Right renal pelvis (tissue), 4 donors: ENCODE results near the gene PCED1B. TPM values are rescaled to one million over a fixed set of nuclear protein-coding genes. Genes with fewer than 3 reads are reported as not detected.
A peak's percentile ranks its signal among the peaks of the same experiment; 100 is the strongest.

Experiments used
- DNase-seq, 4 donors: peaks; one replicate each; pipeline ENCODE4 v3.0.0-alpha.2; 2013; ENCODE audit warnings: low read depth in 4 of 4, low spot score in 3 of 4, missing footprints in 1 of 4
- polyA plus RNA-seq, 4 donors: library from polyadenylated mRNA; unstranded; fragments of 120-200 nt; gene quantifications; one replicate each; pipeline ENCODE4 v1.2.1, GENCODE V29; 2013; ENCODE audit not compliant: insufficient read length in 4 of 4

Gene PCED1B
- polyA plus RNA-seq, 4 donors = 4.0 to 5.3 (median 4.4) TPM

DNA sequence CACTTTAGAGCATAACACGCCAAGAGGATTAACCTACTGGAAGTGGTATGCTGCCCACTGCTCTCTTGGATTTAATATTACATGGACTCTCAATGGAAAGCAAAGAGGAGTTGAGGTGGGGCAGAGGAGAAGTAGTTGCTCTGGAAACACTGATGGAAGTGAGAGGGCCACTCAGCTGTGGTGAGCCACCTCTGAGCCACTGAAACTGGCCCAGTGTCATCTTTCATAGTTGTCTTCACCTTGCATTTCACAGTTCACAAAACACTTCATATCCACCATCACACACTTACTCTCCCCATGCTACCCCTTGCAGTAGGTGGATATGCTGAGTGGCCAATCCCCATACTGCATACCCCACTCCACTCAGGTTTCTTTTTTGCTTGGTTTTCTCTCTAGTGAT is 12.2 kb upstream of the PCED1B start:
- DNase-seq = no peak

DNA sequence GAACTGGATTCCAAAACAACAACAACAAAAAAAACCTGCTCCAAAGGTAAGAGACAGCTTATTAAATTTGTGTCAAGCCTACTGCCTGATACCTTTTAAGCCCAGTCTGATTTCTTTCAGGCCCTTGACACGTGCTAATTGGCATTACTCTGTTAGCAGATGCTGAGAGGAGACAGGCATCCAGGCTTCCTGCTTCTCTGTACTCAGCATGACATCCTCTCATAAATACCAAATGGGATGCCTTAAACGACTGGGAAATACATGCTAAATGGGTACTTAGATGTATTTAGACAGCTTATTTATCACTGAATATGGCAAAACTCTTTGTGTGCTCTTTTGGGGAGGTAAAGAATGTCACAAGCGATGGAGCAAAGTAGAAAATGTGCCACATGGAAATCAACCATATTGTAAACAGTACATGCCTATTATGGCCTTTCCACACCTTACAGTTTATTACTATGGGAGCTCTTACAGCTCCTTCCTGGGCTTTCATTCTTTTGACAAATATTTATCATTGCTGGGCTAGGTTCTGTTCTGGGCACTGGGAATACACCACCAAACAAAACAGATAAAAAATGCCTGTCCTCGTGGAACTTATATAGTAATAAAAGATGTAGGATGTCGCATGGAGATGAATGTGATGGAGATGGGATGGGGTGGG is 11.5 kb upstream of the PCED1B start:
- DNase-seq = no peak

DNA sequence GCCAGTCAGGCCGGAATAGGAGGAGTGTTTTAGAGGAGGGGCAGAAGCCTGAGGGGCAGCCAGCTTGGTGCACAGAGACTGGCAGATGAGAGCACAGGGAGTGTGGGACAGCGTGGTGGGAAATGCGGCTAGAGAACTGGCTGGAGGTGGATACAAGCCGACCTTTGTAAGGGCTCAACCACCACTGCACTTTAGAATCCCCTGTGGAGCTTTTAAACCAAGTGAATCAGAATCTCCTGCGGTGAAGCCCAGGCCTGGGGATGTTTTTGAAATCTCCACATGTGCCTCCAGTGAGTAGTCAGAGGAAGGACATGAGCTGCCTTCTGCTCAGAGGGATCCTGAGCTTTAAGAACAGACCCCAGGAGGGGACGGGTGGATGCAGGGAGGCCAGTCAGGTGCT is 10.9 kb upstream of the PCED1B start:
- DNase-seq = no peak

DNA sequence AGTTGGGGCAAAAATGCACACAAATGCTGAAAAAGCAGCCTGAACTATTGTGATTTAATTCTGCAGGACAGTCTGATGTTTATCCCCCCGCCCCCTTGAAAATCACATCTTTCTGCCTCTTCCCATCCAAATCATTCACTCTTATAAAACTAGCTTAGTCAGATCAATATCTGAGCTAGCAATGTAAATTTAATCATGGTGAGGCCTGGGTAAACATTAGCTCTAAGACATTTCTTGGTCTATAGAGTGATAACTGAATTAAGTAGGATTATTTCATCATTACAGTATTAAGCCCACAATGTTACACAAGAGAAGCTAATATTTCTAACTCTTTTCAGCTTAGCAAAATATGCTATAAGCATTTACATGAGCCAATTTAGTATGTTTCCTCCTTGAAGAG is 9.1 kb upstream of the PCED1B start:
- no peak for DNase-seq

DNA sequence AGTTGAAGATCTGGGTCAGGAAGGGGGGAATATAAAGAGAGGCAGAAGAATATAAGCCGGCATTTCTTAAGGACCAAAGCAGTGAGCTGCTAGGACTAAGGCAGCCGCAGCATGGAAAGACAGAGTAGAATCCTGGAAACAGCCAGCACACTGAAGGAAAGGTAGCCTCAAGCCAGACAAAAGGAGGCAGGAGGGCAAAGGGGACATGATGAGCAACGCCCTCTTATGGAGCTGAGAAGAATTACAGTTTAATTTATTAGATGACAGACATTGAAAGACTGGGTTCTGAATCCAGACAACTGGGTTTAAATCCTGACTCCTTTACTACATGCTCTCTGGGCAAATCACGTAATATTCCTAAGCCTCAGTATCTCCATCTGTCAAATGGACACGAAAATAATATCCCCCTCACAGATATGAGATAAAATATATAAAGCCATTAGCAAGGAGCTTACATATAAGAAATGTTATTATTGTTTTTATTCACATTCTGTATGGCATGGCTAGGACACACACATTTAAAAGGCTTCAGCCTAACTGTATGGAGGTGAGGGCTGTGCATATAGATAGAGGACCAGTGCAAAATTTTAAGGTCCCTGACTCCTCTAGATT is 8.1 kb upstream of the PCED1B start:
- no peak for DNase-seq

DNA sequence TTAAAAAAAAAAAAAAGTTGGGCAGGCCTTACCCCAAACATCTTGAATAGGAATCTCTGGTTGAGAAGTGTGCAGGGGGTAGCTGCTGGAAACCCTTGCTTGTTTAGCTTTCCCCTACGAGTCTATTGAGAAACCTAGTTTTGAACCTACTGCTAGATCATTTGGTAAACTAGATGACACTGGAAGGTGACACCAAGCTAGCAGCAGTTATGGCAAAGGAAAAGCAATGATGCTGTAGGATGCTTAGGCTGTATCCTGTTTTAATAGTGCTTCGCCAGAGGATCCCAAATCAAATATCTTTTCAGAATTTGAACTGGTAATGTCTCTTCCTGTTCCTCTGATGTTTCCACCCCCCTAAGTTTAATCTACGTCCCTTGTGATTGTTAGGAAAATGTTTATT is 5.5 kb upstream of the PCED1B start:
- DNase-seq = no peak

DNA sequence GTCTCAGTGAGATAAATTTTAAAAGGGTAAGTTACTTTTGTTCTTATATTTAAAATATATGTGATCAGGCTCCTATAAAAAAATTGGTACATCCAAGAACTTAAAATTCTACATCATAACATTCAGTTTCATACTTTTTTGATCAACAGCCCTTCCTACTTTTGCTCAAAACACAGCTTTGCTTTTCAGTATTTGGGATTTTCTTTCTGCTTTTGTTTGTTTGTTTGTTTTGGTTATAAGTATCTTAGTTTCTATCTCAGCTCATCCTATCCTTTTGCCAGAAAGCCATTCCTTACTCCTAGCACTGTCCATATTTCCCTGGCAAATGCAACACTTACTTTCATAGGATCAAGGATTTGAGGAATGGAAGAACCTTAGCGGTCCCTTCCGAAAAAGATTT is 4.7 kb upstream of the PCED1B start:
- DNase-seq = no peak

DNA sequence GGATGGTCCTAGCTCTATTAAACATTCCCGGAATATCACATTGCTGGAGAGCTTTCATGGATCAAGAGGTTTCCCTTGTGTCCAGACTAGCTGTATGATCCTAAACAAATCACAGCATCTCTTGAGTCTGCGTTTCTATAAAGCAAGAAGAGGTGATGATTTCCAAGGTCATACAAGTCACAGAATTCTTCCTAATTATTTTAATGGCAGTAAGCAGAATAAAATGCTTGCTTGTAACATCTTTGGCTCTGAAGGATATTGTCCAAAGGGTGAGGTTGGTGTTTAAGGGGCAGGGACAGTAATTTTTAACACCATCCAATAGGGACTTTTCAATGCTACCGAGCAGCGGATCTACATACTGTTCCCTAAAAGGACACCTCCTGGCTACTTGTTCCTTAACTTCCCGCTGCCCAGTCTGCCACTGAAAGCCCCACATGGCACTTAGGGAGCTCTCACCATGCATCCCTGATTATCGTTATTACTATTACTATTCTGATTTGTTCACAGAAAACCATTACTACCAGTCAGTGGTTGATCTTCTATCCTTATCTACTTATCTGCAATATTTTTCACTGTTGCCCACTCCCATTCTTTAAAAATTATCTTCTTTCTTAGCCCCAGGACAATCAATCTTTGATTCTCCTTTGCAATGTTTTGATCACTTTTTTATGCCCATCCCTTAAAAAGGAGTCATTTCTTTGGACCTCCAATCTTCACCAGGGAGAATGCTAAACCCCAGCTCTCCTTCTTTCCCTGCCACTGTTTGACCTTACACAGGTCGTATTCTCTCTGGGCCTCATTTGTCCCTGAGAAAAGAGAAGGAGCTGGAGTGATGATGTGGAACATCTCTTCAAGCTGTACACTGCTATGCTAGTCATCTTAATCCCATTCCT is 4.0 kb upstream of the PCED1B start:
- DNase-seq = no peak

DNA sequence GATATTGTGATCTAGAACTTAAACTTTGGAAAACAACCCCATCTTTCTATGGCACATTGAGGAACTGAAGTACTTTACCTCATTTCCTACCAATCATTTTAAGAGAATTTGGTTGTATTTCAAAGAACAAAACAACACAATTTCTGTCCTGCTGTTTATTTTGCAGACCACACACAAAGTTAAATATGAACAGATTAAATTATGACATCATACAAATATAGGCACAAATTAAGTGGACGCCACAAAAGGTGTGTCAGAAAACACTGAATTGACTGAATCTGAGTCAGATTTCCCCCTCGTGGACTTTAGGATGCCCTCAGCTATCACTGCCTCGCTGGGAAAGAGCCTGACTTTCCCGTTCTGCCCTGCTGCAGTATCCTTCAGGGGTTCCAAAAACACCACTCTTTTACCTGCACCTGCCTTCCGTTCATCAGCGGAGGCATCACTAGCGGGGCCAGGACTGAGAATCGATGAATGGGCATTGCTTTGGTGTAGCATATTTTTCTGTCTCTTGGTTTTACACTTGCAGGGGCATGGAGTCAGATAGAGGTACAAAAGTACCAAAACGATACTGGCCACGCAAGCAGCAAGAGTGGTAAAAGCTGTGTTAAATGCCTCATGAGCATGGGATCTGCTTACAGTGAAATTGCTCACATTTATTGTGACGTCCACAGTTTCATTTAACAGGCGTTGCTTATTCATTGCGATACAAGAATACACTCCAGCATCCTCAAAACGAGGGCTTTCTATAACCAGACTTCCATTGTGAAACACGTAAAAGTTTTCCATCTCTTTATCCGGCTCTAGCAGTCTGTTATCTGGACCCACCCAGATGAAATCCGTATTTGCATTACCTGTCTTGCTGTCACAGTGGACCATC is 2.0 kb upstream of the PCED1B start:
- no peak for DNase-seq

DNA sequence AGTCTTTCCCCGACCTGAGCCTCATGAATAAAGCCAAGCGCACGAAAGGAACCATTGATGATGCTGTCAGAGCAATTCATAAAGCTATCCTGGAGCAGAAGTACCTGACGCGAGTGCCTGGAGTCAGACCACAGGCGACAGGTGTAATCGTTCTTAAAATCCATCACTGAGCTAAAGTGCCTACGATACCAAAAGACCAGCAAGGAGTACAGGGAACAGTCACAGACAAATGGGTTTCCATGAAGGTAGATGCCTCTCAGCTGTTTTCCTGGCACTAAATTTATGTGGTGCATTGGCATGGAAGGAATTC is 1.4 kb upstream of the PCED1B start:
- DNase-seq = no peak

DNA sequence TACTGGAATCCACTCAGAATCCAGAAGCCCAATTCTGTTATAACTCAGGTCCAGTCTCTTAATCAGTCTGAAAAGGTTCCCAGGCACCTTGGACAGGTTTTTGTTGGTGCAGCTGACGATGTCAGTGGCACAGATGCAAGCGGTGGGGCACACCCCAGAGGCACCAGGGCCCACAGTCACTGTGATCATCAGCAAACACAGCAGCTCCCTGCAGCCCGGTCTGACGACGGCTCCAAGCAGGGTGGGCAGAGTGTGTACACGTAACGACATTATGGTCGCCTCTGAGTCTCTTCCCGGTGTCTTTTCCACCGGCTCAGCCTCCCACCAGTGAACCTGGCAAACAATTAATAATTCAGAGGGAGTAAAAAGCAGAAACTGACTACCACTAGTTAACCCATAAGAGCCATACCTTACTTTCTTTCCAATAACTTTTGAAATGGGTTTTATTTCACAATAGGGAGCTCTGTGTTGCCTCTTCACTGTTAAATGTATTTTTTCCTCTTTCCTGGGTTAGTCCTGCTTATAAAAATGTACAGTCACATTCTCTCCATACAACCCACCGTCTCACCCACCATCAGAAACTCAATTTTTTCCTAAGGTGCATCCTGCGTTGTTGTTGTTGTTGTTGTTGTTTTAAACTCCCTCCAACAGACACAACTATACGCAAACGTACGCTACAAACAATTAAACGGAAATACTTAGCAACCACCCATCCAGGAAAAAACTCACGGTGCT is 521 bp upstream of the PCED1B start:
- DNase-seq = no peak

DNA sequence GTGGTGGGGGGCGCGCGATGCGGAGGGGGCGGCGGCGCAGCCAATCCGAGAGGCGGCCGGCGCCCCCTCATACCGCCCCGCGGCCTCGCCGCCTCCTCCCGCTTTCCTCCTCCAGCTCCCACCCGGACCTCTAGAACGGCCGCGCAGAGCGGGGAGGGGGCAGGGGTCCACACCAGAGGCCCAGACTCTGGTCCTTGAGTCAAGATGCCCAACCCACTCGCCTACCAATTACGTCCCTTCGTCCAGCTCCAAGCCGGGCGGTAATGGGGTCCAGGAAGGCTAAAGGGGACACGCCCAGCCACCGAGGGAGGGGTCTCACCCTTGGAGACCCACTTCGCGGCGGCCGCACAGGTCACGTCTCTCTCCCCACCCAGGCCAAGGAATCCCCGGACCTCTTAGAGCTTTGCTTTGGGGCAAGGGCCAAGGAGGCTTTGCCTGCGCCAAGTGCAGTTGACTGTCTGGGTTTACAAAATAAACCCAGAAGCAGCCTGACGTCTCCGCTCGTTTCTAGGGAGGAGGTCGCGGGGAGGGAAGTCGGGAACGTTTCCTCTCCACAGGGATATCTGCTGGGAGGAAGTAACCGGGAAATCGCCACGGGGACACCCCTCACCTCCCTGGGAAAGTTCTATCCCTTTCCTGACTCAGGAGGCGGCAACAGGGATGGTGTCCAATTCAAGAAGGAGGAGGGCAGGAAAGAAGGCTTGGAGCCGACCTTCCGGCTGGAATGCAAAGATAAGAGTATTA is 732 bp downstream of the PCED1B start:
- DNase-seq = peak in 1 of 4 donors; percentile 45

DNA sequence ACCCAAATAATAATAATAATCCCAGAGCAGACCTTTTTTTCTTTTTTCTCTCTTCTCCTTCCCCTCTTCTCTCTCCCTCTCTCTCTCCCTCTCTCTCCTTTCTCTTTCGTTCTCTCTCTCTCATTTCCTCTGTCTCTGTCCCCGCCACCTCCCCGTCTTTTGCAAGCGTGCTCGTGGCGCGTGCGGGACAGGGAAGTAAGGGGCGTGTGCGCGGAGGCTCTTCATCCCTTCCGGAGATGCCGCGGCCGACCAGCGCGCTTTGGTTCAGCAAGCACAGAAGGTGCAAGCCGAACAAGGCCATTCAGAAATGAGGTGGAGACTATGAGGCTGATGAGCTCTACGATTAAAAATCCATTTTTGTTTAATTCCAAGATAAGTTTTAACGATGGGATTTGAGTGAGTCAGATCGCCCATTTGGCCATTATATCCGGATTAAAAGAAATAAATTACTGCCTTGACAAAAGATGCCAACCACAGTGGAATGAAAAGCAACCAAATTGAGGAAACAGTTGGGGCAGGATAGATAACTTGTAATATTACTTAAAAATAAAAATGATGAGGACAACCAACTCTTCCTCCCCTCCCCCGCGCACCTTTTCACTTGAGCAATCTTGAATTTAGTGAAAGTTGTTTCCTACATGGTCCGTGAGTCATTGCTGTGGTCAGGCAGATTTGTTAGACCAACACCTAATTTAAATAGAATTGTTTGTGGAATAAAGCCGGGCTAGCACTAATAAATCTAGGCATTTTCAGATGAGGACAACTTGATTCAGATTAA is 1.5 kb downstream of the PCED1B start:
- DNase-seq = no peak

DNA sequence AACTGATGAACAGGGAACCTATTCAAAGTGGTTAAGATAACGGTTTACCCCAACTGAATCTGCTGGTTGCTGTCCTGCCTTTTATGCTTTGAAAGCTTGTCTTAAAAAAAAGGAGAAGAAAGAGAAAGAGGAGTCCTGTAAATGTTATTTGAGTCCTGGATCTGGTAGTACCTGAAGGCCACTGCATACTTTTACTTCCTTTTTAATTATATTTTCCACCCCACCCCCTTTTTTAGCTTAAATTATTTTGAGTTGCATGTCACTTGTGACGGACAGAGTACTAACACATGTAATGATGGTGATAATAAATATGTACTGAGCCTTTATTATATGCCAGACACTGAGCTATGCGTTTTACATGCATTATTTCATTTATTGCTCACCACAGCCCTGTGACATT is 2.9 kb downstream of the PCED1B start:
- DNase-seq = no peak

DNA sequence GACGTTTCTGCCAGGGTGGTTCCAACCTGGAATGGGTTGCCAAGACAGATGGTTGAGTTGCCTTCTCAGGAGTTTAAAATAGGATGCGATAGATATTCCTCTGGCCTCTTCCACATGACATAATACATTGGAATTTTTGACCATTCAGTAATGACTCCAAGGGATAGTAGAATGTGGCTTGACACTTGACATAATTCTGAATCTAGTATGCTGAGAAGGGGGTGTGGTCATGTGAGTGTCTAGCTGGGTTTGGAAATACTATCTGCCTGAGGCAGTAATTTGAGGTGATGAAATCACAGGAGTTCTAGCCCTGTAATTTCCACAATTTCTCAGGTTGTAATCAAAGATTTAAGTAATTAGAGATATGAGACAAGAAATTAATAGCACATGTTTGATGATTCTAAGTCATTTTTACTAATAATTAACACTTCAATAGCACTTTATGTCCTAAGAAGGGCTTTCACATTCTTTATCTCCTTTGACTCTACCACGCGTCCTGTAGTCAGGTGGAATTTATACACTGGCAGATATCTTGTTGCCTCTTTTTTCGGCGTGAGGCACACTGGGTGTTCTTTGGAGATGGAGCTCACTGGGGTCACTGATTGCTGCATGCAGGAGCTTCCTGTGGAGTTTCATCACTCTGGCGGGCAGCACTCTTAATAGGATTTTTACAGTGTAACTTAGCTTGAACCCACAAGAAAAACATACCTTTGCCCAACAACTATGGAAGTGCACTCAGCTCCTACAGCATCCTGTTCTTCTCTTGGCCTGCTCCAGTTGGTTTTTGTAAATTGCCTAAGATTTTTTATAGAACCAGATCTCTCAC is 3.6 kb downstream of the PCED1B start:
- DNase-seq = no peak

DNA sequence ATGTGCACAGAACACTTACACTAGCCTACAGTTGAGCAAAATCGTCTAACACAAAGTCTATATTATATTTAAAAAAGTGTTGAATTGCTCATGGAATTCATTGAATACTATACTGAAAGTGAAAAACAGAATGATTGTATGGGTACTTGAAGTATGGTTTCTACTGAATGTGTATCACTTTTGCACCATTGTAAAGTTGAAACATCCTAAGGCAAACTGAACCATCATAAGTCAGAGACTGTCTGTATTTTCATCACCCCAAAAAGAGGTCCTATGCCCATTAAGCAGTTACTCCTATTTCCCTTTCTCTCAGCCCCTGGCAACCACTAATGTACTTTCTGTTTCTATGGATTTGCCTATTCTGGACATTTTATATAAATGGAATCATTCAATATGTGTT is 4.8 kb downstream of the PCED1B start:
- DNase-seq = no peak

DNA sequence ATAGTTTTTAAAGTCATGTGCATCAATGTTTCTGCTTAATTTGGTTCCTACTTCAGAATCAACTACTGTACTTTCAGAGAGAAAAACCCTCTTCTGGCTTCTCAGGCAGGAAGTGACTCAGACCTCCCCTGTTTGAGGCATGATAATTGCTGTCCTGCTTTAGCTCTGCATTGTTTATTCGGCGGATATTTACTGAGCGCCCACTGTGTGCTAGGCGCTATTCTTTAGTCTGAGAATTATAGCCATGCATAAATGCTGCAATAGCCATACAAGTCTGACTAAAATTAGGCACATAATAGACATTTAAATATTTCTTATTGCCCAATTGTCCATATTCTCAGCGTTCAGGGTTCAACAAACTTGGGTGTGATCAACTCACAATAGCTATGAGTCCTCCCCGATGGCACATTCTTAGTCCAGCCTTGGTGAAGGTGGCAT is 6.4 kb downstream of the PCED1B start:
- no peak for DNase-seq
